HCT116 (cell line): ENCODE data around the gene CACNA1S. TPM values are rescaled to one million over a fixed set of nuclear protein-coding genes. Genes with fewer than 3 reads are reported as not detected.

ENCODE experiments used
- ATAC-seq: fragments of 200-7000 bp; cut with Tn5 transposase; 2 replicates; pipeline ENCODE4 v1.9.1; 2020; ENCODE audit warnings: mild to moderate bottlenecking, moderate library complexity
- BruUV-seq: library from RNA; stranded (reverse); fragments of 400-500 nt; replicated peaks from 2 replicates; lab custom pipeline; 2021; lab: Mats Ljungman, UMichigan
- CTCF ChIA-PET: fragments of 300-600 bp; sonication (Branson Sonifier 250); formaldehyde crosslinking; loops from one replicate; lab custom pipeline; 2021; ENCODE audit warnings: antibody characterized with exemption; lab: Charles Lee
- POLR2A ChIA-PET: fragments of 300-600, 350-600 bp; sonication (Branson Sonifier 250); formaldehyde crosslinking; loops from one replicate; lab custom pipeline; 2021; ENCODE audit warnings: antibody characterized with exemption; lab: Charles Lee
- RAD21 ChIA-PET, 2 experiments: fragments of 300-600 bp; sonication (Branson Sonifier 250); formaldehyde crosslinking; loops; one replicate each; lab custom pipeline; 2023; ENCODE audit warnings: low total read pairs in 2 of 2; ENCODE audit not compliant: uncharacterized antibody in 2 of 2, unreplicated experiment in 2 of 2, low non-redundant PET in 1 of 2; lab: Charles Lee
- DNase-seq: peaks from one replicate; pipeline ENCODE4 v3.0.0-alpha.2; 2010; ENCODE audit warnings: low read depth, low spot score
- H2AFZ ChIP-seq: fragments of 200-600 bp; shearing (Covaris generic), sonication (generic); 2 replicates; pipeline ENCODE4 v1.6.1; 2017; ENCODE audit warnings: low read depth, mixed run types, mixed read lengths, antibody characterized with exemption, low read length; ENCODE audit not compliant: poor library complexity, severe bottlenecking
- H3K27ac ChIP-seq: 2 replicates; pipeline ENCODE4 v1.5.1; 2012; ENCODE audit warnings: low read depth, low read length
- H3K27me3 ChIP-seq: fragments of 200-600 bp; sonication (generic); 2 replicates; pipeline ENCODE4 v1.6.1; 2016; ENCODE audit warnings: mixed run types, low read length, mixed read lengths; ENCODE audit not compliant: insufficient read depth
- H3K36me3 ChIP-seq, 2 experiments: fragments of 200-500 bp in 1 of 2; fragments of 200-600 bp in 1 of 2; sonication (Bioruptor generic) in 1 of 2; sonication (generic) in 1 of 2; 2 replicates each; pipeline versions ENCODE4 v1.5.1 to v1.6.1; 2014 to 2016; ENCODE audit warnings: low read length in 2 of 2, inconsistent platforms in 1 of 2, mixed read lengths in 1 of 2, mixed run types in 1 of 2; ENCODE audit not compliant: insufficient read depth in 2 of 2, control insufficient read depth in 1 of 2
- H3K4me1 ChIP-seq, 2 experiments: fragments of 200-600 bp in 1 of 2; sonication (generic) in 1 of 2; 2 replicates each; pipeline versions ENCODE4 v1.5.1 to v1.6.1; 2012 to 2017; ENCODE audit warnings: low read length in 2 of 2, inconsistent platforms in 1 of 2, mild to moderate bottlenecking in 1 of 2, mixed read lengths in 1 of 2, mixed run types in 1 of 2, moderate library complexity in 1 of 2; ENCODE audit not compliant: insufficient read depth in 2 of 2, control insufficient read depth in 1 of 2
- H3K4me2 ChIP-seq: fragments of 200-600 bp; sonication (generic); 2 replicates; pipeline ENCODE4 v1.6.1; 2017; ENCODE audit warnings: mixed run types, low read length, mixed read lengths
- H3K4me3 ChIP-seq, 2 experiments: fragments of 200-600 bp in 1 of 2; sonication (generic) in 1 of 2; replicated peaks in 1 of 2; 2 replicates each; pipeline ENCODE4 v1.5.1; 2011 to 2016; ENCODE audit warnings: low read length in 2 of 2, control low read depth in 1 of 2, low read depth in 1 of 2, mild to moderate bottlenecking in 1 of 2, mixed read lengths in 1 of 2, mixed run types in 1 of 2
- H3K79me2 ChIP-seq: fragments of 200-600 bp; sonication (generic); 2 replicates; pipeline ENCODE4 v1.6.1; 2017; ENCODE audit warnings: mild to moderate bottlenecking, mixed run types, low read length, moderate library complexity, mixed read lengths; ENCODE audit not compliant: insufficient read depth
- H3K9ac ChIP-seq: fragments of 200-600 bp; sonication (generic); 2 replicates; pipeline ENCODE4 v1.6.1; 2016; ENCODE audit warnings: low read length, mixed read lengths
- H3K9me2 ChIP-seq: fragments of 200-600 bp; sonication (generic), shearing (Covaris generic); 2 replicates; pipeline ENCODE4 v1.6.1; 2017; ENCODE audit warnings: mixed run types, mild to moderate bottlenecking, moderate library complexity; ENCODE audit not compliant: insufficient read depth
- H3K9me3 ChIP-seq, 2 experiments: fragments of 200-500 bp in 1 of 2; fragments of 200-600 bp in 1 of 2; sonication (Bioruptor generic) in 1 of 2; sonication (generic) in 1 of 2; 2 replicates each; pipeline ENCODE4 v1.6.1; 2014 to 2017; ENCODE audit warnings: low read length in 2 of 2, mixed read lengths in 2 of 2, inconsistent platforms in 1 of 2, low read depth in 1 of 2, mild to moderate bottlenecking in 1 of 2, mixed run types in 1 of 2, moderate library complexity in 1 of 2; ENCODE audit not compliant: control insufficient read depth in 1 of 2, insufficient read depth in 1 of 2
- H4K20me1 ChIP-seq: fragments of 200-600 bp; sonication (generic), shearing (Covaris generic); 2 replicates; pipeline ENCODE4 v1.6.1; 2017; ENCODE audit warnings: mixed run types, mild to moderate bottlenecking, moderate library complexity; ENCODE audit not compliant: insufficient read depth
- CBX3 ChIP-seq: IDR thresholded peaks from 2 replicates; pipeline ENCODE4 v1.6.1; 2012; ENCODE audit warnings: low read depth
- CEBPB ChIP-seq: IDR thresholded peaks from 2 replicates; pipeline ENCODE4 v1.6.1; 2012; ENCODE audit warnings: low read depth
- CTCF ChIP-seq, 3 experiments: fragments of 200-600 bp in 1 of 3; sonication (generic) in 1 of 3; IDR thresholded peaks in 2 of 3; conservative IDR thresholded peaks in 1 of 3; 2 replicates each; pipeline ENCODE4 v1.5.1; 2012 to 2017; ENCODE audit warnings: low read depth in 2 of 3, low read length in 2 of 3, antibody characterized with exemption in 1 of 3, borderline replicate concordance in 1 of 3, control low read depth in 1 of 3, mild to moderate bottlenecking in 1 of 3, mixed read lengths in 1 of 3, mixed run types in 1 of 3, moderate library complexity in 1 of 3; ENCODE audit not compliant: insufficient read depth in 1 of 3
- EGR1 ChIP-seq: IDR thresholded peaks from 2 replicates; pipeline ENCODE4 v1.6.1; 2012; ENCODE audit warnings: low read depth
- ELF1 ChIP-seq: IDR thresholded peaks from 2 replicates; pipeline ENCODE4 v1.6.1; 2012; ENCODE audit warnings: low read depth, borderline replicate concordance
- EZH2 ChIP-seq: fragments of 200-600 bp; sonication (generic); IDR thresholded peaks from 2 replicates; pipeline ENCODE4 v1.6.1; 2017; ENCODE audit warnings: antibody characterized with exemption, mixed run types
- JUND ChIP-seq: IDR thresholded peaks from 2 replicates; pipeline ENCODE4 v1.6.1; 2012
- MAX ChIP-seq: IDR thresholded peaks from 2 replicates; pipeline ENCODE4 v1.6.1; 2012
- POLR2A ChIP-seq: IDR thresholded peaks from 2 replicates; pipeline ENCODE4 v1.7.0; 2011; ENCODE audit warnings: borderline replicate concordance; ENCODE audit not compliant: insufficient read depth, insufficient read length; ENCODE audit errors: extremely low read depth
- POLR2AphosphoS5 ChIP-seq: IDR thresholded peaks from 2 replicates; pipeline ENCODE4 v1.6.1; 2011; ENCODE audit warnings: mild to moderate bottlenecking, low read depth, low read length, moderate library complexity
- RAD21 ChIP-seq: IDR thresholded peaks from 2 replicates; pipeline ENCODE4 v1.6.1; 2012; ENCODE audit warnings: low read depth, mild to moderate bottlenecking
- REST ChIP-seq: IDR thresholded peaks from 2 replicates; pipeline ENCODE4 v1.6.1; 2012; ENCODE audit warnings: low read depth
- SIN3A ChIP-seq: IDR thresholded peaks from 2 replicates; pipeline ENCODE4 v1.6.1; 2012; ENCODE audit warnings: low read depth
- SP1 ChIP-seq: IDR thresholded peaks from 2 replicates; pipeline ENCODE4 v1.6.1; 2012; ENCODE audit warnings: low read depth
- TCF7L2 ChIP-seq: IDR thresholded peaks from 2 replicates; pipeline ENCODE4 v1.7.0; 2011; ENCODE audit warnings: borderline replicate concordance, inconsistent platforms; ENCODE audit not compliant: insufficient read depth, insufficient read length; ENCODE audit errors: extremely low read depth
- YY1 ChIP-seq: IDR thresholded peaks from 2 replicates; pipeline ENCODE4 v1.6.1; 2011; ENCODE audit warnings: low read length, low read depth, moderate library complexity, mild to moderate bottlenecking; ENCODE audit not compliant: insufficient replicate concordance; ENCODE audit errors: extremely low read depth
- ZBTB33 ChIP-seq: IDR thresholded peaks from 2 replicates; pipeline ENCODE4 v1.6.1; 2011; ENCODE audit warnings: mild to moderate bottlenecking, low read length, moderate library complexity; ENCODE audit not compliant: insufficient replicate concordance; ENCODE audit errors: extremely low read depth
- ZFX ChIP-seq: fragments of 450-650 bp; IDR thresholded peaks from 2 replicates; pipeline ENCODE4 v1.6.1; 2017
- ZNF274 ChIP-seq: fragments of 200-500 bp; sonication (Bioruptor generic); IDR thresholded peaks from 2 replicates; pipeline ENCODE4 v1.6.1; 2014; ENCODE audit warnings: mild to moderate bottlenecking, low read depth, low read length, inconsistent platforms
- intact Hi-C: fragments of 100-400 bp; cut with micrococcal nuclease; formaldehyde crosslinking; loops from 2 replicates; pipeline ENCODE4 v1.10.0; 2022
- total RNA-seq: library from RNA; stranded (reverse); gene quantifications from one replicate; pipeline ENCODE4 v1.2.1, GENCODE V29; 2021; ENCODE audit not compliant: unreplicated experiment

CACNA1S gene
- total RNA-seq, 1 experiment from 2014 or later, result not detected

GRCh38 chr1:201013031-201013485 lies 99.2 kb downstream of the CACNA1S start:
- ChIA-PET RAD21 (no interaction called here), POLR2A (no interaction called here), CTCF (no interaction called here)
- BruUV-seq, result no TSS peak
- H2AFZ ChIP-seq, result no peak overlapping the region
- no peak overlapping the region for H3K27ac ChIP-seq
- TF ChIP-seq SIN3A, result no peak
- no peak for TF ChIP-seq YY1
- TF ChIP-seq CBX3, result no peak
- TF ChIP-seq ELF1, result no peak
- TF ChIP-seq RAD21, result no peak
- no peak for TF ChIP-seq EZH2
- no peak for TF ChIP-seq ZFX
- no peak for TF ChIP-seq SP1
- no peak for TF ChIP-seq CTCF (IDR thresholded peaks at IDR 0.05 in 2 of 3, conservative IDR thresholded peaks at IDR 0.05 in 1 of 3; ENCODE audit: borderline replicate concordance in 1 of 3, insufficient read depth in 1 of 3, low read depth in 2 of 3, low read length in 2 of 3)
- no peak for TF ChIP-seq POLR2A
- no peak for TF ChIP-seq TCF7L2
- no peak for TF ChIP-seq MAX
- TF ChIP-seq JUND, result no peak
- no peak for TF ChIP-seq ZNF274
- TF ChIP-seq EGR1, result no peak
- no peak for TF ChIP-seq REST
- no peak for TF ChIP-seq ZBTB33
- TF ChIP-seq POLR2AphosphoS5, result no peak
- TF ChIP-seq CEBPB, result no peak
- no peaks in the 10 kb centered on the region for H3K36me3 ChIP-seq
- peaks cover 0 to 10% of the 10 kb centered on the region in 2 experiments; a peak in 1 of 4 replicates for H3K4me1 ChIP-seq
- H3K9me2 ChIP-seq, result no peaks in the 10 kb centered on the region
- no peak overlapping the region for H3K4me2 ChIP-seq
- ATAC-seq (0 out of 2 replicates have a peak, but pooled peaks have one; percentile 35), DNase-seq (no peak)
- no peaks in the 10 kb centered on the region for H3K27me3 ChIP-seq
- H4K20me1 ChIP-seq, result no peaks in the 10 kb centered on the region
- no peaks in the 10 kb centered on the region for H3K9me3 ChIP-seq
- intact Hi-C loops, result no loop called here
- no peaks in the 10 kb centered on the region for H3K79me2 ChIP-seq
- H3K9ac ChIP-seq, result no peak overlapping the region
- no peak overlapping the region for H3K4me3 ChIP-seq
